Measurements from ENCODE around the gene EIF2A.

Gene EIF2A

GRCh38 chr3:150635076-150635475, 88.5 kb downstream of the EIF2A start:
- no peak for DNase-seq (ENCODE audit: low read depth in 3 of 3)

- no peak for DNase-seq (ENCODE audit: low read depth in 3 of 3)
Observed at GRCh38 chr3:150635526-150635925, 88.9 kb downstream of the EIF2A start.

All from stimulated activated CD4-positive, alpha-beta T cell treated with anti-CD3 and anti-CD28 coated beads, TNF-alpha, amount 100 ng/mL, for 48 hours (primary cell).